KMS-11 (cell line): ENCODE measurements around the gene NPFFR1.

ENCODE experiments used
- H2AFZ ChIP-seq: fragments of 200-600 bp; sonication (generic); 2 replicates; pipeline ENCODE4 v1.6.1; 2016; ENCODE audit warnings: antibody characterized with exemption, mixed run types, low read depth
- H3K27ac ChIP-seq: fragments of 200-600 bp; sonication (generic); 2 replicates; pipeline ENCODE4 v1.6.1; 2016; ENCODE audit warnings: mild to moderate bottlenecking, mixed run types
- H3K27me3 ChIP-seq: fragments of 200-600 bp; sonication (generic); 2 replicates; pipeline ENCODE4 v1.6.1; 2017; ENCODE audit warnings: mild to moderate bottlenecking, low read depth, mixed run types, moderate library complexity; ENCODE audit not compliant: insufficient read depth
- H3K36me3 ChIP-seq: fragments of 200-600 bp; sonication (generic); 2 replicates; pipeline ENCODE4 v1.6.1; 2017; ENCODE audit warnings: mild to moderate bottlenecking, mixed run types; ENCODE audit not compliant: insufficient read depth
- H3K4me1 ChIP-seq: fragments of 200-600 bp; sonication (generic); 2 replicates; pipeline ENCODE4 v1.6.1; 2016; ENCODE audit warnings: mild to moderate bottlenecking, low read depth, mixed run types; ENCODE audit not compliant: poor library complexity, severe bottlenecking
- H3K4me2 ChIP-seq: fragments of 200-600 bp; sonication (generic); 2 replicates; pipeline ENCODE4 v1.7.0; 2016; ENCODE audit warnings: mild to moderate bottlenecking, mixed run types
- H3K4me3 ChIP-seq: fragments of 200-600 bp; sonication (generic); IDR thresholded peaks from 2 replicates; pipeline ENCODE4 v1.6.1; 2017; ENCODE audit warnings: low read depth, low read length, mixed read lengths; ENCODE audit not compliant: insufficient read depth
- H3K79me2 ChIP-seq: fragments of 200-600 bp; sonication (generic); 2 replicates; pipeline ENCODE4 v1.6.1; 2016; ENCODE audit warnings: low read depth, mixed run types; ENCODE audit not compliant: insufficient read depth
- H3K9ac ChIP-seq: fragments of 200-600 bp; sonication (generic); 2 replicates; pipeline ENCODE4 v1.6.1; 2016; ENCODE audit warnings: mild to moderate bottlenecking, mixed run types
- H4K20me1 ChIP-seq: fragments of 200-600 bp; sonication (generic); 2 replicates; pipeline ENCODE4 v1.6.1; 2016; ENCODE audit warnings: mild to moderate bottlenecking, mixed run types; ENCODE audit not compliant: insufficient read depth
- CTCF ChIP-seq: fragments of 200-600 bp; sonication (generic); conservative IDR thresholded peaks from 2 replicates; pipeline ENCODE4 v1.6.1; 2017; ENCODE audit warnings: low read depth, mild to moderate bottlenecking, antibody characterized with exemption, low read length, moderate library complexity, mixed read lengths

The NPFFR1 gene

GRCh38 chr10:70271996-70272924, 11.5 kb downstream of the NPFFR1 start:
- H3K36me3 ChIP-seq, result no peaks in the 10 kb centered on the region
- H3K4me1 ChIP-seq, result peaks cover 40% of the 10 kb centered on the region
- no peak overlapping the region for H3K4me3 ChIP-seq
- no peak overlapping the region for H3K9ac ChIP-seq
- H2AFZ ChIP-seq, result no peak overlapping the region
- no peak; the same call in 1 of the 2 replicates for TF ChIP-seq CTCF
- no peaks in the 10 kb centered on the region for H4K20me1 ChIP-seq
- no peaks in the 10 kb centered on the region for H3K27me3 ChIP-seq
- no peak overlapping the region for H3K4me2 ChIP-seq
- no peaks in the 10 kb centered on the region for H3K79me2 ChIP-seq
- peak overlapping the region; percentile 70; the same call in 1 of the 2 replicates for H3K27ac ChIP-seq

GRCh38 chr10:70270952-70271351, 12.9 kb downstream of the NPFFR1 start:
- no peaks in the 10 kb centered on the region for H3K79me2 ChIP-seq
- no peak for TF ChIP-seq CTCF
- peak overlapping the region; percentile 45; the same call in 1 of the 2 replicates for H2AFZ ChIP-seq
- H3K36me3 ChIP-seq, result no peaks in the 10 kb centered on the region
- H3K4me1 ChIP-seq, result peaks cover 40% of the 10 kb centered on the region
- no peaks in the 10 kb centered on the region for H3K27me3 ChIP-seq
- peak overlapping the region; percentile 52 for H3K4me2 ChIP-seq
- H3K4me3 ChIP-seq, result no peak overlapping the region
- H3K27ac ChIP-seq, result peak overlapping the region; percentile 70
- no peak overlapping the region for H3K9ac ChIP-seq
- no peaks in the 10 kb centered on the region for H4K20me1 ChIP-seq

GRCh38 chr10:70269741-70270140, 14.1 kb downstream of the NPFFR1 start:
- Histone ChIP-seq H2AFZ (no peak overlapping the region), H3K79me2 (no peaks in the 10 kb centered on the region), H3K4me1 (peaks cover 36% of the 10 kb centered on the region), H3K36me3 (no peaks in the 10 kb centered on the region), H3K27me3 (no peaks in the 10 kb centered on the region), H3K4me2 (peak overlapping the region; percentile 52; the same call in 1 of the 2 replicates), H3K27ac (no peak overlapping the region), H4K20me1 (no peaks in the 10 kb centered on the region), H3K4me3 (no peak overlapping the region), H3K9ac (no peak overlapping the region)
- TF ChIP-seq CTCF, result no peak

GRCh38 chr10:70268376-70268775, 15.4 kb downstream of the NPFFR1 start:
- Histone ChIP-seq H2AFZ (no peak overlapping the region), H3K4me1 (peaks cover 29% of the 10 kb centered on the region), H3K27ac (no peak overlapping the region), H3K36me3 (no peaks in the 10 kb centered on the region), H3K4me3 (no peak overlapping the region), H3K4me2 (no peak overlapping the region), H3K27me3 (no peaks in the 10 kb centered on the region), H3K79me2 (no peaks in the 10 kb centered on the region), H4K20me1 (no peaks in the 10 kb centered on the region), H3K9ac (no peak overlapping the region)
- no peak for TF ChIP-seq CTCF
